H4 (cell line): Measurements from ENCODE around the gene OR52E6. TPM values are rescaled to one million over a fixed set of nuclear protein-coding genes. Genes with fewer than 3 reads are reported as not detected.

ENCODE experiments used
- DNase-seq: peaks from one replicate; pipeline ENCODE4 v3.0.0-alpha.2; 2015; ENCODE audit warnings: low spot score
- total RNA-seq: library from RNA; depleted of rRNA; stranded (reverse); fragments of >200 nt; shearing (Covaris generic); gene quantifications from 2 replicates; pipeline ENCODE4 v1.2.3, GENCODE V29; 2014; rRNA removed

Gene OR52E6
- total RNA-seq, 1 experiment from 2014 or later: not detected

DNA sequence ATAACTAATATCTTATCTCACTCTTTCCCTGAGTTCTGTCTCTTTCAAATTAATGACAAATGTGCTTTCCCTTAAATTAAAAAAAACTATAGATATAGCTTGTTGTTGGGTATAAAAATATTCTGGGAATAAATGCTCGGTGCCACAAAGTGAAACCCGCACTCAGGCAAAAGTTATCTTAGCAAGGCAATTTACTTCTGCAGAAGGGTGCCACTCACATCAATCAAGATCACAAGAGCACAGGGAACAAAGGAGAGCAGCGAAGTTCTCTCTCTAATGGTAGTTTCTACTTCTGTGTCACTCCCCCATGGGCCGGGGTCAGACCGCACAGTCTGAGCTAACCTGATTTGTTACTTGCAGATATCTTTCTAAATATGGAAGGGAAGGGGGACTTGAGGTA is 37.7 kb downstream of the OR52E6 start:
- DNase-seq: no peak

DNA sequence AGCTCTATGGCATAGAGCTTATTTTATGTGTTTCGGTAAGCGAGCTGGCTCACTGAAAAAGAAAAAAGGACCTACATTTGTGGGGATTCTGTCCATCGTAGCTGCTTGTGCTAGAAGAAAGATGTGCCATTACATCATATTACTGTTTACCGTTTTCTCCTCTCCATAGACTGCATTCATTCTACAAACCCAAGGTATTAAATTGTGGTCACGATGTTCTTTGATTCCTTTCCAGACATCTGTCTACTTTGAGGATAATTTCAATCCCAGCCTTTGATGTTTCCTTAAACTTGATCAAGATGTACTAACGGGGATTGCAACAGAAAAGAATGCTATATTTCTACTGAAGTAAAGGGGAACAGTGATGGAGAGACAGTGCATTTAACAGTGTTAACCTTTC is 45.2 kb downstream of the OR52E6 start:
- no peak for DNase-seq

DNA sequence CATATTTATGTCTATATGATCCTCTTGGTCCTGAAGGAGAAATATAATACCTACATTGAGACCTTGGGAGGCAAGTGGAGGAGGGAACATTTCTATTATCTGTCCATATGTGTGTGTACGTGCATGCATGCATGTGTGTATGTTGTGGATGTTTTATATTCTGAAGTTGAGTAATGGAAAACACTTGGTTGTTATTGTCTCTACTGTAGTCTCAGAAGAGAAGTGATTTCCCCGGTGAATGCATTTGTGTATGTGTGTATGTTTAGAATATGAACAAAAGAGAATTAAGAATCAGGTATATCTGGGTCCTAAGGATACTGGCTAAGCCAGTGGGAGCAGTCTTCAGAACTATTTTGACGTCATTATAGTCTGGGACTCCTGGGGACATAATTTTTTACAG is 50.5 kb downstream of the OR52E6 start, which contains the start of gene OR52N1:
Gene OR52N1, minus strand, starts transcription at position 101 of the 400 bp plus-strand sequence. CDS start 2,449 bp downstream, outside the sequence.
- DNase-seq: no peak

Other genes starting within 250 kb of the OR52E6 start
- 6.4 and 11.2 TPM in 2 replicates for gene TRIM6, start 245.3 kb downstream of the OR52E6 start, total RNA-seq
- gene TRIM34, start 216.9 kb downstream of the OR52E6 start, total RNA-seq: 14.4 and 19.1 TPM in 2 replicates
- gene TRIM5, start 156.8 kb downstream of the OR52E6 start, total RNA-seq: 36.5 and 38.1 TPM in 2 replicates
- gene TRIM22, start 152.1 kb downstream of the OR52E6 start, total RNA-seq: 62.8 and 69.6 TPM in 2 replicates
- not detected in 2 replicates for gene OR56B1, start 105.4 kb downstream of the OR52E6 start, total RNA-seq
- gene OR52N4, start 87.7 kb downstream of the OR52E6 start, total RNA-seq: not detected in 2 replicates
- gene OR52N5, start 58.5 kb downstream of the OR52E6 start, total RNA-seq: not detected in 2 replicates
- not detected in 2 replicates for gene OR52N1, start 50.6 kb downstream of the OR52E6 start, total RNA-seq
- gene OR52N2, start 33.0 kb downstream of the OR52E6 start, total RNA-seq: not detected in 2 replicates
- gene OR52E8, start 15.8 kb upstream of the OR52E6 start, total RNA-seq: not detected in 2 replicates
- not detected in 2 replicates for gene OR52E4, start 38.7 kb upstream of the OR52E6 start, total RNA-seq
- not detected in 2 replicates for gene OR52E5, start 51.3 kb upstream of the OR52E6 start, total RNA-seq
- gene OR56A3, start 100.4 kb upstream of the OR52E6 start, total RNA-seq: not detected in 2 replicates
- gene OR56A5, start 126.6 kb upstream of the OR52E6 start, total RNA-seq: not detected in 2 replicates
- gene OR52L1, start 145.1 kb upstream of the OR52E6 start, total RNA-seq: not detected in 2 replicates
- not detected in 2 replicates for gene OR56A4, start 165.0 kb upstream of the OR52E6 start, total RNA-seq
- 0.04 TPM in 1 of 2 replicates, not detected in the other for gene OR56A1, start 188.9 kb upstream of the OR52E6 start, total RNA-seq